PC-9 (cell line): ENCODE data around the gene CD200. TPM values are rescaled to one million over a fixed set of nuclear protein-coding genes. Genes with fewer than 3 reads are reported as not detected.

Experiments
- BruUV-seq: library from RNA; stranded (reverse); fragments of 400-500 nt; replicated peaks from 2 replicates; lab custom pipeline; 2021; lab: Mats Ljungman, UMichigan
- CTCF ChIA-PET: fragments of 300-600 bp; sonication (Branson Sonifier 250); formaldehyde crosslinking; loops from one replicate; lab custom pipeline; 2022; ENCODE audit warnings: antibody characterized with exemption; lab: Charles Lee
- POLR2A ChIA-PET: fragments of 300-600 bp; sonication (Branson Sonifier 250); formaldehyde crosslinking; loops from one replicate; lab custom pipeline; 2022; ENCODE audit warnings: antibody characterized with exemption; ENCODE audit not compliant: unreplicated experiment; lab: Charles Lee
- DNase-seq, 2 experiments: peaks; one replicate each; pipeline versions ENCODE4 v3.0.0 to v3.0.0-alpha.2; 2015 to 2022; ENCODE audit warnings: mixed read lengths in 1 of 2
- H2AFZ ChIP-seq: fragments of 200-600 bp; sonication (generic); 2 replicates; pipeline ENCODE4 v1.8.1; 2017; ENCODE audit warnings: antibody characterized with exemption
- H3F3A ChIP-seq: fragments of 200-600 bp; sonication (generic); 2 replicates; pipeline ENCODE4 v1.8.1; 2017; ENCODE audit warnings: antibody characterized with exemption, mild to moderate bottlenecking, low read depth; ENCODE audit not compliant: insufficient read depth
- H3K27ac ChIP-seq: fragments of 200-600 bp; sonication (generic); 2 replicates; pipeline ENCODE4 v1.6.1; 2016; ENCODE audit warnings: mixed run types
- H3K27me3 ChIP-seq: fragments of 200-600 bp; sonication (generic); 2 replicates; pipeline ENCODE4 v1.6.1; 2016; ENCODE audit warnings: low read depth, mixed run types; ENCODE audit not compliant: insufficient read depth
- H3K36me3 ChIP-seq: fragments of 200-600 bp; sonication (generic); 2 replicates; pipeline ENCODE4 v1.6.1; 2016; ENCODE audit warnings: low read depth, mixed run types
- H3K4me1 ChIP-seq: fragments of 200-600 bp; sonication (generic); replicated peaks from 2 replicates; pipeline ENCODE4 v1.6.1; 2016; ENCODE audit warnings: mixed run types; ENCODE audit not compliant: insufficient read depth
- H3K4me2 ChIP-seq: fragments of 200-600 bp; sonication (generic); 2 replicates; pipeline ENCODE4 v1.6.1; 2017; ENCODE audit warnings: mixed run types
- H3K4me3 ChIP-seq: fragments of 200-600 bp; sonication (generic); 2 replicates; pipeline ENCODE4 v1.6.1; 2016; ENCODE audit warnings: mixed run types
- H3K79me2 ChIP-seq: fragments of 200-600 bp; sonication (generic); 2 replicates; pipeline ENCODE4 v1.6.1; 2017; ENCODE audit warnings: low read depth, mixed run types
- H3K9me2 ChIP-seq: fragments of 200-600 bp; sonication (generic); 2 replicates; pipeline ENCODE4 v1.8.1; 2017; ENCODE audit warnings: mild to moderate bottlenecking; ENCODE audit not compliant: insufficient read depth
- H3K9me3 ChIP-seq: fragments of 200-600 bp; sonication (generic); 2 replicates; pipeline ENCODE4 v1.8.1; 2016; ENCODE audit warnings: low read depth; ENCODE audit not compliant: insufficient read depth
- H4K20me1 ChIP-seq: fragments of 200-600 bp; sonication (generic); 2 replicates; pipeline ENCODE4 v1.8.1; 2017; ENCODE audit not compliant: insufficient read depth
- CTCF ChIP-seq: fragments of 200-600 bp; sonication (generic); conservative IDR thresholded peaks from 2 replicates; pipeline ENCODE4 v1.6.1; 2017; ENCODE audit warnings: mixed run types, antibody characterized with exemption, mild to moderate bottlenecking, moderate library complexity
- EZH2 ChIP-seq: fragments of 200-600 bp; sonication (generic); IDR thresholded peaks from 2 replicates; pipeline ENCODE4 v1.8.0; 2017; ENCODE audit warnings: antibody characterized with exemption, low read depth
- intact Hi-C: fragments of 100-400 bp; cut with micrococcal nuclease; formaldehyde crosslinking; loops from one replicate; pipeline ENCODE4 v1.10.0; 2022; ENCODE audit not compliant: unreplicated experiment
- total RNA-seq: library from RNA; stranded (reverse); gene quantifications from 2 replicates; pipeline ENCODE4 v1.2.3, GENCODE V29; 2021

CD200 gene
- total RNA-seq, 1 experiment from 2014 or later = 4.0 TPM

- CTCF ChIA-PET = no interaction called here
- H3K27ac ChIP-seq = no peak overlapping the region
- DNase-seq = no peak
- no peaks in the 10 kb centered on the region for H3K9me2 ChIP-seq
- no peaks in the 10 kb centered on the region for H3K36me3 ChIP-seq
- intact Hi-C loops = no loop called here
- H3K9me3 ChIP-seq = no peaks in the 10 kb centered on the region
- H3K4me3 ChIP-seq = no peak overlapping the region
- POLR2A ChIA-PET = no interaction called here
- TF ChIP-seq EZH2 (no peak), CTCF (no peak)
- no TSS peak for BruUV-seq
- no peak overlapping the region for H3K4me2 ChIP-seq
- H3K79me2 ChIP-seq = no peaks in the 10 kb centered on the region
- no peak overlapping the region for H2AFZ ChIP-seq
- H4K20me1 ChIP-seq = no peaks in the 10 kb centered on the region
- H3F3A ChIP-seq = peaks cover 3% of the 10 kb centered on the region; the same call in 1 of the 2 replicates
- H3K4me1 ChIP-seq = peaks cover 11% of the 10 kb centered on the region
- H3K27me3 ChIP-seq = no peaks in the 10 kb centered on the region
Observed at GRCh38 chr3:112393360-112393728, 60.4 kb downstream of the CD200 start.

- no peak for TF ChIP-seq CTCF
- no peak for TF ChIP-seq EZH2
- H3K9me2 ChIP-seq = no peaks in the 10 kb centered on the region
- H3K4me1 ChIP-seq = peaks cover 11% of the 10 kb centered on the region
- no peak overlapping the region for H3K27ac ChIP-seq
- no peaks in the 10 kb centered on the region for H4K20me1 ChIP-seq
- no peaks in the 10 kb centered on the region for H3K36me3 ChIP-seq
- no peaks in the 10 kb centered on the region for H3K27me3 ChIP-seq
- intact Hi-C loops = no loop called here
- H3K4me3 ChIP-seq = no peak overlapping the region
- no peak overlapping the region for H3K4me2 ChIP-seq
- ChIA-PET POLR2A (no interaction called here), CTCF (no interaction called here)
- H3K79me2 ChIP-seq = no peaks in the 10 kb centered on the region
- H2AFZ ChIP-seq = no peak overlapping the region
- BruUV-seq = no TSS peak
- H3F3A ChIP-seq = peaks cover 3% of the 10 kb centered on the region; the same call in 1 of the 2 replicates
- DNase-seq = no peak
- H3K9me3 ChIP-seq = no peaks in the 10 kb centered on the region
Observed at GRCh38 chr3:112394003-112394640, 61.2 kb downstream of the CD200 start.

GRCh38 chr3:112395181-112395895, 62.4 kb downstream of the CD200 start:
- POLR2A ChIA-PET = interaction anchor here (0.5 to 0.6 kb wide), 2 partner anchors 9 to 459 kb away, joined by 3 read pairs; no protein-coding TSS in a partner anchor
- Histone ChIP-seq H4K20me1 (no peaks in the 10 kb centered on the region), H3K36me3 (no peaks in the 10 kb centered on the region), H3K4me2 (no peak overlapping the region), H3K4me3 (no peak overlapping the region), H3K4me1 (peaks cover 11% of the 10 kb centered on the region), H3K79me2 (no peaks in the 10 kb centered on the region), H3K27me3 (no peaks in the 10 kb centered on the region), H3K27ac (no peak overlapping the region), H3K9me3 (no peaks in the 10 kb centered on the region), H3K9me2 (no peaks in the 10 kb centered on the region), H2AFZ (no peak overlapping the region; the same call in 1 of the 2 replicates), H3F3A (peaks cover 3% of the 10 kb centered on the region; the same call in 1 of the 2 replicates)
- intact Hi-C loops = no loop called here
- BruUV-seq = no TSS peak
- no peak for DNase-seq
- no peak for TF ChIP-seq CTCF
- no peak for TF ChIP-seq EZH2
- CTCF ChIA-PET = no interaction called here
